ENCODE results near the gene DTHD1. TPM values are rescaled to one million over a fixed set of nuclear protein-coding genes. Genes with fewer than 3 reads are reported as not detected.

Gene DTHD1
- under 1 TPM in 2 of 4 donors, not detected in 2; 0.68 to 0.88 TPM for total RNA-seq

DNA sequence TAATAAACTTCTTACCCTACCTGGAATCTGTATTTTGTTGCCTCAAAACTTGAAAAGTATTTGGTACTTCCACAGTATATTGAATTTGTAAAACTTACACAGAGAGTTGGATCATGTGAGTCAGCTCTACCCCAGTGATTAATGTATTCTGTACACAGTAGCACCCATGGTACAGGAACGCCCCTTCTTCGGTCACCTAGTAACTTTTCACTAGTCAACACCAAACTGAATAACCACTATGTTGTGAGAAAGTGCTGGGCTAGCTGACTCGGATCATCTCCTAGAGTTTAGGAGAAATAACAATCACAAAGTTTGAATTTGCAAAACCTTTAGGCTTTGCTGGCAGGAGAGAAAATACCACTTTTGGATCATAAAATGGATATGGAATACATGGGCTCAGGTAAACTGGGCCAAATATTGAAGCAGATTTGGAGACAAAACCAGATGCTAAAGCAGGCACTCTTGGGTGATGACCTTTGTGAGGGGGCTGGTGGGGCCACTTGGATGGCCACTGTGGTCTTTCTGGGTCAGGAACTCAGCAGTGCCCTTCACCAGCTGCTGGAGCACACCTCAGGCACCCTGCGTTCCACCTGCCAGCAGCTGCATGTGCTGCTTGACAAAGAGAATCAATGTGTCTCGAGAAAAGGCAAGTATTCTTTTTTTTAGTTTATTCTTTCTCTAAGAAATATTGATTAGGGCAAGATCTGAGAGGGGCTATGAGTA lies at the start of gene DTHD1:
TSS of gene DTHD1 (plus strand) at position 233 of the 723 bp plus-strand sequence. CDS start at position 376, 143 bp downstream.
- TF ChIP-seq, protein P1, sequence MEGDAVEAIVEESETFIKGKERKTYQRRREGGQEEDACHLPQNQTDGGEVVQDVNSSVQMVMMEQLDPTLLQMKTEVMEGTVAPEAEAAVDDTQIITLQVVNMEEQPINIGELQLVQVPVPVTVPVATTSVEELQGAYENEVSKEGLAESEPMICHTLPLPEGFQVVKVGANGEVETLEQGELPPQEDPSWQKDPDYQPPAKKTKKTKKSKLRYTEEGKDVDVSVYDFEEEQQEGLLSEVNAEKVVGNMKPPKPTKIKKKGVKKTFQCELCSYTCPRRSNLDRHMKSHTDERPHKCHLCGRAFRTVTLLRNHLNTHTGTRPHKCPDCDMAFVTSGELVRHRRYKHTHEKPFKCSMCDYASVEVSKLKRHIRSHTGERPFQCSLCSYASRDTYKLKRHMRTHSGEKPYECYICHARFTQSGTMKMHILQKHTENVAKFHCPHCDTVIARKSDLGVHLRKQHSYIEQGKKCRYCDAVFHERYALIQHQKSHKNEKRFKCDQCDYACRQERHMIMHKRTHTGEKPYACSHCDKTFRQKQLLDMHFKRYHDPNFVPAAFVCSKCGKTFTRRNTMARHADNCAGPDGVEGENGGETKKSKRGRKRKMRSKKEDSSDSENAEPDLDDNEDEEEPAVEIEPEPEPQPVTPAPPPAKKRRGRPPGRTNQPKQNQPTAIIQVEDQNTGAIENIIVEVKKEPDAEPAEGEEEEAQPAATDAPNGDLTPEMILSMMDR (IDR thresholded peaks at IDR 0.05; ENCODE audit: low read depth), result no peak

DNA sequence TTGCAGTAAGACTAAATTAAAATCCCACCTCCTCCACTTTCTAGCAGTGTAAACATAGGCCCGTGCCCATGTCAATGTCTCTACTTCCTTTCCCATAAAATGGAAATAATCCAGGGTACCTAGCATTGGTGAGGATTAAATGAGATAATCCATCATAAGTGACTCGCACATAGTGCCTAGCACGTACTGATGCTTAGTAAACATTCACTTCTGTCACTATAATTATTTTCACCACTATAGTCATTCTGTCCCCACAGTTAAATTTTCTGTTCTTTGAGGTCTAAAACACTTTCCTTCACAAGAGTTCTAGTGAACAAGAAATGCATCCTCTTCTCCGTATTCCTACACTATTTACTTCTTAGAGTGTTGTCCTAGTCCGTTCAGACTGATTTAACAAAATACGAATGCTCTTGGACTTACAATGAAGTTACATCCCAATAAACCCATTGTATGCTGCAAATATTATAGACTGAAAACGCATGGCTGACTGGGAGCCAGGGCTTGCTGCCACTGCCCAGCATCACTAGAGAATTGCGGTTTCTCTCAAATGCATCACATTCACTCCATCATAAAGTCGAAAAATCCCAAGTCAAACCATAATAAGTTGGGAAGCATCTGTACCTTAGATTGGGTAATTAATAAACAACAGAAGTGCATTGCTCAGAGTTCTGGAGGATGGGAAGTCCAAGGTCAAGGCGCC lies 47.7 kb upstream of the DTHD1 start:
- TF ChIP-seq, protein P1 (IDR thresholded peaks at IDR 0.05; ENCODE audit: low read depth), result no peak

DNA sequence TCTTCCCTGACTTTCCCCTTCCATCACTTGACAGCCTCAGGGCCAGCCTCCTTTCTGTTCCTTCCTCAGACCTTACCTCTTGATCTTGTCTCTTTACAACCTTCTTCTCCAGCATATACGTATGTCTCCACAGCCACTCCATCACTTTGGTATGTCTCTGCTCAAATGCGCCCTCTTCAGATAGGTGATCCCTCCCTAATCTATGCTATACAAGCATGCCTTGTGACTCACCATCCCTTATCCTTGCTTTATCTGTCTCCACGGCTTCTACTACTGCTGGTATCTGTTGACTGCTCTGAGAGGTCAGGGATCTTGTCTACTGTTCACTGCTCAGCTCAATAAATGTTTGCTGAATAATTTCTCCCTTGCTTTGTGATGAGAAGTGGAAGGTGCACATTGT lies 46.1 kb upstream of the DTHD1 start:
- TF ChIP-seq, protein P1 (IDR thresholded peaks at IDR 0.05; ENCODE audit: low read depth), result no peak

DNA sequence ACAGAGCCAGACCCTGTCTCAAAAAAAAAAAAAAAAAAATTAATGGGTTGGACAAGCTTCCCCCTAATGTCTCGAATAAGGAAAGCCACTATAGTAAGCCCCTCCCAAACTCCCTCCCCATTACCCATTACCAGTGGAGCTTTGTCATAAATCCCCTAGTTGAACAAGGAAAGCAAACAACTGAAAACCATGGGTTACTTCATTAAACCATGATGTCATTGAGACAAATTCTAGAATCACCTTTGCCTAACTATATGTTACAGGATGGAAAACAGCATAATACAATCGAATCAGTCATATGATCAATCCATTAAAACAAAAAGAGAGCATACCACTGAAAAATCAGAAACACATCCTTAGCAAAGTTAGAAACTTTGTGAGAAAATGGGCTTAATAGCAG lies 45.3 kb upstream of the DTHD1 start:
- TF ChIP-seq, protein P1 (IDR thresholded peaks at IDR 0.05; ENCODE audit: low read depth), result no peak

DNA sequence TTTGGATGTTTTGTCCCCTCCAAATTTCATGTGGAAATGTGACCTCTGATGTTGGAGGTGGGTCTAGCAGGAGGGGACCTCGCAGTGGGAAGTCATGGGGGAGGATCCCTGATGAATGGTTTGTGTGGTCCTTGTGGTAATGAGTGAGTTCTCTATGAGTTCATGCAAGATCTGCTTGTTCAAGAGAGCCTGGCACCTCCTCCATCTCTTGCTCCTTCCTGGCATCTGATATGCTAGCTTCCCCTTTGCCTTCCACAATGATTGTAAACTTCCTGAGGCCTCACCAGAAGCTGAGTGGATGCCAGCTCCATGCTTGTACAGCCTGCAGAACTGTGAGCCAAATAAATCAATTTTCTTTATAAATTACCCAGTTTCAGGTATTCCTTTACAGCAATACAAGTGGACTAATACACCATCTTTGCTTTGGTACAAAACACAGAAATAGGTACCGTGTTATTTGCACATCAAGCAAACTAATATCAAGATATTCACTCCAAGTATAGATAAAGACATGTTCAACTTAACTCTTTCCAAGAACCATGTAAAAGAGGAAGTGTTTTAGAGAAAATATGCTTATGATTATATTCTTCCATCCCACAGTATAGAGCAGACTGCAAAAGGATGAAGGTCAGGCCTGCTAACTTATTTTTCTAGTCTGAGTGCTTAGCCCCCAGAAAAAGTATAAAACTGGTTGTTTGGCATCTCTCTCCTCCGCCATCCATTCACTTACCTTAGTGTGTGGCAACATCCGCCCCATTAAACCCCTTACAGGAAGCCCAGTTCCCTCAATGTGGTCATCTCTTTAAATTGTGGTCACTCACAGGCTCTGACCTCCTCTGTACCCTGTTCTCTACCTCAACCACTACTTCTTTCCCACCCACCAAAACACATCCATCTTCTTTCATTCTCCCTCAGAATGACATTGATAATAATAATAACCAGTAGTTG lies 43.8 kb upstream of the DTHD1 start:
- TF ChIP-seq, protein P1 (IDR thresholded peaks at IDR 0.05; ENCODE audit: low read depth), result no peak

DNA sequence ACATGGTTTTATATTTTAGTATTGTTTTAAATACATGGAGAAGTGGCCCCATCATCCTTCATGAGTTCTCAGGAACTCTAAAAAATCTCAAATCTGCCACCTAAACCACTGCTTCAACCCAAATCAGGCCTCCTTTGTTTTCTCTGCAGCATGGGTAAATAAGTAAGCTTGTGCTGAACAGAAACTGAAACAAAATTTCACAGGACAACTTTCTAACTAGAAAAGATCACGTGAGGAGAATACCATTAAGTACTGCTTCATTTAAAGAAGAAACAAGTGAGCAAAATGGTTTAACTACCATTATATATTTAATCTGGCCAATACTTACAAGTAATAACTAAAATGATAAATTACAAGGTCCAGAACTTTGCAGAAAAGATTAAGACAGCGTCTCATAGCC lies 39.6 kb upstream of the DTHD1 start:
- TF ChIP-seq, protein P1 (IDR thresholded peaks at IDR 0.05; ENCODE audit: low read depth), result no peak
